ENCODE measurements around the gene NPAS2. TPM values are rescaled to one million over a fixed set of nuclear protein-coding genes. Genes with fewer than 3 reads are reported as not detected.

Gene NPAS2
- polyA plus RNA-seq, 3 donors from 2014 or later, result not detected

- H3K27ac Mint-ChIP-seq, result no peak overlapping the region
- peaks cover 2 to 11% (median 5%) of the 10 kb centered on the region in 3 donors for H3K27me3 Mint-ChIP-seq (ENCODE audit: low read depth in 3 of 3)
- no peaks in the 10 kb centered on the region for H3K9me3 Mint-ChIP-seq
- no peak for DNase-seq
- no peaks in the 10 kb centered on the region for H3K36me3 Mint-ChIP-seq
- H3K4me3 Mint-ChIP-seq, result no peak overlapping the region
- H3K4me1 Mint-ChIP-seq, result no peaks in the 10 kb centered on the region
Measured at GRCh38 chr2:100840519-100840918, 20.6 kb downstream of the NPAS2 start.

DNA sequence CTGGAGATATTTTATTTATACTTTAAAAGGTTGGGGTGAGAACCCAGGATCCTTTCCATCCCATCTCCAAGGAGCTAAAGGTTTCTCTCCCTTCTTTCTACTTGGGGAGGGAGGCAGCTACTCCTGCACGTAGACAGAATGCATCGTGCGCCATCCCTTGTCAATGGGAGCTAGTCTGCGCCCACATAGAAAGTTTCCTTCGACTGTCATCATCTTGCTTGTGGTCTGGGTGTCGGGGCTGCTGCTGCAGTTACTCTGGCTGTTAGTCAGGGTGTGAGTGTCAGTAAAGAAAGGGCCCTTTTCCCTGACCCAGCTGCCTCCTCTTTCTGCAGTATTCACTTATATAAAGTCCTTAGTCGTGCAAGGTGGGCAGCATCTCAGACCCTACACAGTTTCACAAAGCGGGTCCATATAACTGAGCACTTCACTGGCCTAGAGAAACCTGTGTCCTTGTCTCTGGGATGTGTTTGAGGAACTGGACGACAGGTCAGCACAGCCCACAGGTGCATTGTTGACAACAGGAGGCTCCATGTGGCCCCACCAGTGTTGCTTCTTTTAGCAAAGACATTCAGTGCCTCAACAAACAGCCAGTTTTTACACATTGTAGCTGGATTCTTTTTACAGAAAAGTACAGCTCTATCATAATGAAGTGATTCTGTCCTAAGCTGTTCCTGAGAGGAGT, 22.4 kb downstream of the NPAS2 start:
- DNase-seq, result no peak
- no peaks in the 10 kb centered on the region for H3K4me1 Mint-ChIP-seq
- H3K27ac Mint-ChIP-seq, result no peak overlapping the region
- H3K27me3 Mint-ChIP-seq (ENCODE audit: low read depth in 3 of 3), result peaks cover 0 to 11% (median 3%) of the 10 kb centered on the region in 3 donors
- H3K4me3 Mint-ChIP-seq, result no peak overlapping the region
- no peaks in the 10 kb centered on the region for H3K36me3 Mint-ChIP-seq
- H3K9me3 Mint-ChIP-seq, result no peaks in the 10 kb centered on the region

- H3K9me3 Mint-ChIP-seq, result no peaks in the 10 kb centered on the region
- H3K27me3 Mint-ChIP-seq (ENCODE audit: low read depth in 3 of 3), result peaks cover 0 to 15% (median 12%) of the 10 kb centered on the region in 3 donors
- no peak for DNase-seq
- no peak overlapping the region for H3K27ac Mint-ChIP-seq
- H3K36me3 Mint-ChIP-seq, result no peaks in the 10 kb centered on the region
- no peaks in the 10 kb centered on the region for H3K4me1 Mint-ChIP-seq
- no peak overlapping the region for H3K4me3 Mint-ChIP-seq
Measured at GRCh38 chr2:100844514-100844913, 24.6 kb downstream of the NPAS2 start.

DNA sequence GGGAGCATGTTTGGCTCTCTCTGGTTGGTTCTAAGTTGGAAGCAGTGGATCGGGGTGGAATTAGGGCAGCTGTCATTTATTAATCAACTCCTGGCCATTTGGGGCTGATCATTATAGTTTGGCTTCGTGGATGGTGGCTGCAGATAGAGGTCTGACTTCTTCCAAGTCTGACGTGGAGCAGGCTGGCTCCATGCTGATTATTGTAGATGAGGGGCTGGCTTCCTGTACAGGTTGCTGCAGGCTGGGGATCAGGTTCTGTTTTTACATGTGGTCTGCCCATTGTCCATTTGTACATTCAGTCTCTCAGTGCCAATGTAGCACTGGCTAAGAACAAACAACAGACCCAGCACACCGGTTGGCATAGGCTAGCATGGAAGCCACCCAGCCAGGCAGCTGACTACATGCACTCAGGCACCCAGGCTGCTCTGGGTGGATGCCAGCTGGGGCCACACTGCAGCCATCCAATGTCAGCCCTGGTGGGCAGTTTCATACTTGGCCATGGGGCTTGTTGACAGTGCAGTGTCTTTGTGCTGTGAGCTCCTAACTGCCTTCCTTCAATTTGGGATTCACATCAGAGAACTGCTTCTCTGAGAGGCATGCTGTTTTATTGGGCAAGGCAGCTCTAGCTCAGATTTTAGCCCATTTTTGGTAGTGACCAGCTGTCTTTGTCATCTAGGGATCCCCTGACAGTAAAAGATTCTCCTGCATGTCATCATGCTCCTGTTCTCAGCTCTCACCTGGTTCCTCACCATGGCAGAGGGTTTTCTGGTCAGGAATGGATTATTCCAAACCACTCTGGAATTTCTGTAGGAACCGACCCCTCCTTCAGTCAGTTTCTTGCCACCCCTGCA, 25.4 kb downstream of the NPAS2 start:
- H3K27ac Mint-ChIP-seq, result no peak overlapping the region
- DNase-seq, result no peak
- no peak overlapping the region for H3K4me3 Mint-ChIP-seq
- H3K27me3 Mint-ChIP-seq (ENCODE audit: low read depth in 3 of 3), result peaks cover 0 to 15% (median 11%) of the 10 kb centered on the region in 3 donors
- no peaks in the 10 kb centered on the region for H3K4me1 Mint-ChIP-seq
- no peaks in the 10 kb centered on the region for H3K9me3 Mint-ChIP-seq
- no peaks in the 10 kb centered on the region for H3K36me3 Mint-ChIP-seq

- Mint-ChIP-seq H3K36me3 (no peaks in the 10 kb centered on the region), H3K4me3 (no peak overlapping the region), H3K4me1 (no peaks in the 10 kb centered on the region), H3K27me3 (ENCODE audit: low read depth in 3 of 3) (peaks cover 0 to 16% (median 9%) of the 10 kb centered on the region in 3 donors), H3K9me3 (no peaks in the 10 kb centered on the region), H3K27ac (no peak overlapping the region)
- no peak for DNase-seq
Measured at GRCh38 chr2:100846716-100847115, 26.8 kb downstream of the NPAS2 start.

DNA sequence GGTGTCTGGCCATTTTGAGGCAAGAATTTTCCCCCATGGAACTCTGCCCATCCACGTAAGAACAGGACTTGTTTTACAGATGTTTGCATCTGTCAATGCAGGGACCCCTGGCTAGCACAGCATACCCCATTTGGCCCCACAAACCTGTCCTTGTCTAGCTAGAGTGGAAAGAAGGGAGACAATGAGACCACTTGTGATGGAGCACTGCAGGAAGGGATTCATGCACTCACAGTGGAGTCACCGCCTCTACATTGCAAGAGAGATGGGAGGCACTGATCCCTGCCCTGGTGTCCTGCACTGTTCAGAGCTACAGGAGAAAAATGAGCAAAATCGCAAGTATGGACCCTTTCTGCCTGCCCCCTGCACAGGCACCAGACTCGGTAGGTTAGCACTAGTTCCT, 32.5 kb downstream of the NPAS2 start:
- H3K27me3 Mint-ChIP-seq (ENCODE audit: low read depth in 3 of 3), result peaks cover 4 to 10% (median 9%) of the 10 kb centered on the region in 3 donors

DNA sequence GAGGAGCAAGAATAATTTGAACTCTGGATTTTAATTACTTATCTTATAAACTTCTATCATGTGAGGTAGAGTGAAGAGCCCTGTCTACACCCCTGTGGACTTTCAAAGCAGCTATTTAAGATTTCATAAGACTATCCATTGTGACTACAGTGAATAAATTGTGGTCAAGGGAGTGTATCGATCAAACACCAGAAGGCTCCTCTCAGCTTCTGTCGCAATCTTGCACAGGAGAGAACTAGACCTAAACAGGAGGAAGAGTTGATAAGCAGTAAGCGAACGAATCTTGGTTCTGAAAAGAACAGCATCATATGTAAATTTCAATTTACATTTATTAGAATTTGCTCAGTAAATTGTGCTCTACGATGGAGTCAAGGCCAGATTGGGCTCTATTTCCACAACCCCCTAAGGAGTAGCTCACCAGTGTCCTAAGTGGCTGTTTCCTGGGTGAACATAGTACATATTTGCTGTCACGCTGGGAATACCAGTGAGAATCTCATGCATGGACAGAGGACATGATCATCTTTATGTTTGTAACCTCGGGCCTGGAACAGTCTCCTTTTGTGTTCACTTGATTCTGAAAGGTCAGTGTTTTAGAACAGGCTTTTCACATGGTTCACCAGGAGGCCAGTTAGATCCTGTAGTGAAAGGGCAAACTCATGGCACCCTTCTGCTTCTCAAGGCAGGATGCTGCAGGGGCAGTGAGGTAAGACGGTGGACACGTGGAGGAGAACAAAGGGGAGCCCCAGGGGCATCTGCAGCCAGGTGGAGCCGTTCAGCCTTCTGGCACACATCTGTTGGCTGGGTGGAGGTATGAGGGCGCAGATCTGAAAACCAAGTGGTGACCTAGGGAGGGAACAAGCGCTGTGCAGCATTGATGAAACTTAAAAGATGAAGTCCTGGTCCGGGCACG, 33.3 kb downstream of the NPAS2 start:
- H3K4me3 Mint-ChIP-seq, result no peak overlapping the region
- H3K36me3 Mint-ChIP-seq, result no peaks in the 10 kb centered on the region
- peaks cover 5 to 8% (median 7%) of the 10 kb centered on the region in 3 donors for H3K27me3 Mint-ChIP-seq (ENCODE audit: low read depth in 3 of 3)
- H3K27ac Mint-ChIP-seq, result no peak overlapping the region
- no peaks in the 10 kb centered on the region for H3K9me3 Mint-ChIP-seq
- H3K4me1 Mint-ChIP-seq, result no peaks in the 10 kb centered on the region
- no peak for DNase-seq

More for the DNA sequence above, 32.5 kb downstream of the NPAS2 start:
- no peak for DNase-seq
- H3K36me3 Mint-ChIP-seq, result no peaks in the 10 kb centered on the region
- no peaks in the 10 kb centered on the region for H3K9me3 Mint-ChIP-seq
- H3K4me1 Mint-ChIP-seq, result no peaks in the 10 kb centered on the region
- H3K27ac Mint-ChIP-seq, result no peak overlapping the region
- no peak overlapping the region for H3K4me3 Mint-ChIP-seq

DNA sequence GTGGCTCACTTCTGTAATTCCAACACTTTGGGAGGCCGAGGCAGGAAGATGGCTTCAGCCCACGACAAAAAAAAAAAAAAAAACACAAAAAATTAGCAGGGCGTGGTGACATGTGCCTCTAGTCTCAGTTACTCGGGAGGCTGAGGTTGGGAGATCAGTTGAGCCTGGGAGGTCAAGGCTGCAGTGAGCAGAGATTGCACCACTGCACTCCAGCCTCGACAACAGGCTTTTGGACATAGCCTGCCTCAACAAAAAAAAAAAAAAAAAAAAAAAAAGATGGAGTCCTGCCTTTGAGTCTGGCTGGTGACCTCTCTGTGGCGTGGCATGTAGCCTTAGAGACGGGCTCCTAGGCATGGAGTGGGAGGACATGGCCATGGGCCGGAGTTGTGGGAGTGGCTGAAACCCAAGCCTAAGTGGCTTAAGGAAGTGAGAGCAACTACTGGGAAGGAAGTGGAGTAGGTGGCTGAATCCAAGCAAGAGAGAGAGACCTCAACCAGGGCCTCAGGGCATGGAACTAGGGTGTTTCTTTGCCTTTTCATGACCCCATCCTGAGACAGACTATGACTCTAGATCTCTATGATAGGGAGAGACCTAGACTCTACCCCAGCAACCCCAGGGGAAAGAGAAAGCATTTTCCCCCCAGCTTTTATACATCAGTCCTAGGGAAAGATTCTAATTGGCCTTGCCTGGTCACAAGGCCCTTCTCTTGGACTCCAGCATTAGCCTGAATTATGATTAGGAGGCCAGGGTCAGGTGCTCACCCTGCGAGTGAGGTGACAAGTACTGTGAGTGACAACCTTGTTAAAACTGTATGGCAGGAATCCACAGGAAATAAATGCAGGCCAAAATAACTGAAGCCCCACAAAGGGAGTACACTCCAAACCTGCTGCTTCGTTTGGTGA, 34.2 kb downstream of the NPAS2 start:
- no peak for DNase-seq
- peaks cover 0 to 7% (median 5%) of the 10 kb centered on the region in 3 donors for H3K27me3 Mint-ChIP-seq (ENCODE audit: low read depth in 3 of 3)
- no peak overlapping the region for H3K4me3 Mint-ChIP-seq
- H3K9me3 Mint-ChIP-seq, result no peaks in the 10 kb centered on the region
- H3K27ac Mint-ChIP-seq, result no peak overlapping the region
- no peaks in the 10 kb centered on the region for H3K36me3 Mint-ChIP-seq
- no peaks in the 10 kb centered on the region for H3K4me1 Mint-ChIP-seq

DNA sequence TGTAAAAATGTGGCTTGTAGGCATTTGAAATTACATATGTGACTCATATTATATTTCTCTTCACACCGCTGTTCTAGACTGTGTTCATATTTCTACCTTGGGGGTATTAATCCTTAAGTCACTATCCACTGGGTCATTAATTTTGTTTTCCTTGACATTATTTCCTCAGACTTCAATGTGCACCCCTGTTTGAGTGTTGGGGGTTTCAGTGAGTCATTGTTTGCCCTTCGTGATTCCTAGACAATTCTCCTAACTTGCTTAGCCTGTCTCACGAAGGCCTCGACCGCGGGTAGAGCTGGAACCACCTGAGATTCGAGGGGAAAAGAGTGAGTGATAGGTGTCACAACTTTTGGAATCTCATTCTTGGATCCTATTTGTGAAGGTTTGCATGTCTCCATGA, 35.1 kb downstream of the NPAS2 start:
- no peaks in the 10 kb centered on the region for H3K36me3 Mint-ChIP-seq
- no peak for DNase-seq
- peaks cover 1 to 7% (median 5%) of the 10 kb centered on the region in 3 donors for H3K27me3 Mint-ChIP-seq (ENCODE audit: low read depth in 3 of 3)
- no peaks in the 10 kb centered on the region for H3K4me1 Mint-ChIP-seq
- no peak overlapping the region for H3K4me3 Mint-ChIP-seq
- no peak overlapping the region for H3K27ac Mint-ChIP-seq
- no peaks in the 10 kb centered on the region for H3K9me3 Mint-ChIP-seq

- Mint-ChIP-seq H3K9me3 (no peaks in the 10 kb centered on the region), H3K27me3 (ENCODE audit: low read depth in 3 of 3) (peaks cover 1 to 7% (median 5%) of the 10 kb centered on the region in 3 donors), H3K4me3 (no peak overlapping the region), H3K36me3 (no peaks in the 10 kb centered on the region), H3K4me1 (no peaks in the 10 kb centered on the region), H3K27ac (no peak overlapping the region)
- no peak for DNase-seq
Measured at GRCh38 chr2:100855606-100856005, 35.7 kb downstream of the NPAS2 start.

- Mint-ChIP-seq H3K27ac (no peak overlapping the region), H3K4me3 (no peak overlapping the region), H3K36me3 (no peaks in the 10 kb centered on the region), H3K9me3 (no peaks in the 10 kb centered on the region), H3K4me1 (no peaks in the 10 kb centered on the region), H3K27me3 (ENCODE audit: low read depth in 3 of 3) (peaks cover 1 to 5% (median 4%) of the 10 kb centered on the region in 3 donors)
- DNase-seq, result no peak
Measured at GRCh38 chr2:100856732-100857131, 36.8 kb downstream of the NPAS2 start.

GRCh38 chr2:100857341-100857740, 37.4 kb downstream of the NPAS2 start:
- peaks cover 4 to 7% (median 5%) of the 10 kb centered on the region in 3 donors for H3K27me3 Mint-ChIP-seq (ENCODE audit: low read depth in 3 of 3)
- H3K4me1 Mint-ChIP-seq, result no peaks in the 10 kb centered on the region
- H3K36me3 Mint-ChIP-seq, result no peaks in the 10 kb centered on the region
- no peak overlapping the region for H3K4me3 Mint-ChIP-seq
- no peak overlapping the region for H3K27ac Mint-ChIP-seq
- H3K9me3 Mint-ChIP-seq, result no peaks in the 10 kb centered on the region
- DNase-seq, result no peak

DNA sequence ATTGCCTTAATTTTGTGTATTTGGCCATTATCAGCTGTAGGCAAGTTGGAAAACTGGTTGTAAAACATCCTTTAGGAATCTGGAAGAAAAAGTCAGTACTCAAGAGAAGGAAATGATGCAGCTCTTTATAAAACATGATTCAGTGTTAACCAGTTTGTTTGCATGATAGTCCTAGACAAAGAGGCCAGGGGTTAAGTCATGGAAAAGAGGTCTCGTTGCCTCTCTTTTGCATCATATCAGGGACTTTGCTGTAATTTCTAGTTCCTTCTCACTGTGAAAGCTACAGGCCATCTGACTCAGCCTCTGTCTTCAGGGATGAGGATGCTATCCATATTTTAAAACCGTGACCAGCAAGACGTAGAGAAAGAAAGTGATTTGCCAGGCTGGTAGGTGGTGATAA, 38.0 kb downstream of the NPAS2 start:
- no peaks in the 10 kb centered on the region for H3K36me3 Mint-ChIP-seq
- H3K4me1 Mint-ChIP-seq, result no peaks in the 10 kb centered on the region
- no peak for DNase-seq
- H3K9me3 Mint-ChIP-seq, result no peaks in the 10 kb centered on the region
- peaks cover 5 to 7% (median 5%) of the 10 kb centered on the region in 3 donors for H3K27me3 Mint-ChIP-seq (ENCODE audit: low read depth in 3 of 3)
- no peak overlapping the region for H3K4me3 Mint-ChIP-seq
- no peak overlapping the region for H3K27ac Mint-ChIP-seq
